ENCODE results near the gene WNK3.

The WNK3 gene

GRCh38 chrX:54171091-54171490 is 186.8 kb downstream of the WNK3 start:
- DNase-seq: no peak
- TF ChIP-seq POLR2A (IDR thresholded peaks at IDR 0.05; ENCODE audit: low read length) (no peak), GATA1 (IDR thresholded peaks at IDR 0.05; ENCODE audit: low read depth, low read length) (no peak)

DNA sequence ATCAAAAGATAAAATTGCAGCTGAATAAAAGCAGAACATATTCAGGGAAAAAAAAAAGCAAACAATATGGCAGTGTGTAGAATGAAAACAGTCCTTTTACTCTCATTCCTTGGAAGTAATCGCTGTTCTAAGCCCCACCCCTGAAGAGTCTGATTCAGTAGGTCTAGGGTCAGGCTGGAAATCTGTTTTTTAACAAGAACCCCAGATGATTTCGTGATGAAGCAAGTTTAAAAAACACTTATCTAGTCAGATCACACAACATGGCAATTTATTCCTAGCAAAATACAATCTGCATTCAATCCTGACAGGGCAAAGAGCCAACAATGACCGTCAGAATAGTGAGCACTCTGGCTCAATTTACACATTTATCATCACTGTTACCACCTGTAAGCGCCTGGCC is 190.9 kb downstream of the WNK3 start:
- DNase-seq: no peak
- TF ChIP-seq GATA1 (IDR thresholded peaks at IDR 0.05; ENCODE audit: low read depth, low read length) (no peak), POLR2A (IDR thresholded peaks at IDR 0.05; ENCODE audit: low read length) (no peak)

GRCh38 chrX:54157561-54157960 is 200.3 kb downstream of the WNK3 start:
- no peak for DNase-seq

More at GRCh38 chrX:54157561-54157960, 200.3 kb downstream of the WNK3 start:
- TF ChIP-seq POLR2A (IDR thresholded peaks at IDR 0.05; ENCODE audit: low read length): no peak
- no peak for TF ChIP-seq GATA1 (IDR thresholded peaks at IDR 0.05; ENCODE audit: low read depth, low read length)
